Measurements from ENCODE around the gene SRCIN1.

Gene SRCIN1

GRCh38 chr17:38578229-38579082 is 27.3 kb downstream of the SRCIN1 start:
- DNase-seq, result no peak

GRCh38 chr17:38577645-38578173 is 28.0 kb downstream of the SRCIN1 start:
- DNase-seq, result no peak

- DNase-seq, result no peak
Observed at GRCh38 chr17:38577244-38577643, 28.5 kb downstream of the SRCIN1 start.

GRCh38 chr17:38575781-38576180 is 30.0 kb downstream of the SRCIN1 start:
- DNase-seq, result no peak

- DNase-seq, result no peak
Observed at GRCh38 chr17:38574712-38575111, 31.0 kb downstream of the SRCIN1 start.

GRCh38 chr17:38572669-38573365 is 32.9 kb downstream of the SRCIN1 start:
- DNase-seq, result peak; percentile 66

GRCh38 chr17:38571833-38572668 is 33.7 kb downstream of the SRCIN1 start:
- DNase-seq, result peak; percentile 26

- DNase-seq, result no peak
Observed at GRCh38 chr17:38569701-38570512, 35.8 kb downstream of the SRCIN1 start.

GRCh38 chr17:38568845-38569510 is 36.8 kb downstream of the SRCIN1 start:
- peak; percentile 93 for DNase-seq

- no peak for DNase-seq
Observed at GRCh38 chr17:38568274-38568673, 37.5 kb downstream of the SRCIN1 start.

- DNase-seq, result no peak
Observed at GRCh38 chr17:38567350-38567749, 38.4 kb downstream of the SRCIN1 start.

- DNase-seq, result no peak
Observed at GRCh38 chr17:38566666-38567031, 39.1 kb downstream of the SRCIN1 start.

- no peak for DNase-seq
Observed at GRCh38 chr17:38565853-38566665, 39.7 kb downstream of the SRCIN1 start.

- DNase-seq, result no peak
Observed at GRCh38 chr17:38564869-38565268, 40.9 kb downstream of the SRCIN1 start.

GRCh38 chr17:38564254-38564837 is 41.4 kb downstream of the SRCIN1 start:
- no peak for DNase-seq

GRCh38 chr17:38563362-38564253 is 42.1 kb downstream of the SRCIN1 start:
- no peak for DNase-seq

GRCh38 chr17:38562903-38563302 is 42.8 kb downstream of the SRCIN1 start:
- DNase-seq, result no peak

- DNase-seq, result no peak
Observed at GRCh38 chr17:38562215-38562569, 43.6 kb downstream of the SRCIN1 start.

Measured in NCI-H1092 treated with DMSO at 0.1 percent for 48 hours (cell line).